Stimulated activated CD4-positive, alpha-beta T cell treated with anti-CD3 and anti-CD28 coated beads, TNF-alpha, amount 100 ng/mL, for 4 hours (primary cell): ENCODE measurements around the gene ZSCAN20.
A peak's percentile ranks its signal among the peaks of the same experiment; 100 is the strongest.

Source experiments
- DNase-seq, 3 experiments: peaks; one replicate each; pipeline ENCODE4 v3.0.0-alpha.2; 2020; ENCODE audit warnings: low read depth in 3 of 3

ZSCAN20 gene

DNA sequence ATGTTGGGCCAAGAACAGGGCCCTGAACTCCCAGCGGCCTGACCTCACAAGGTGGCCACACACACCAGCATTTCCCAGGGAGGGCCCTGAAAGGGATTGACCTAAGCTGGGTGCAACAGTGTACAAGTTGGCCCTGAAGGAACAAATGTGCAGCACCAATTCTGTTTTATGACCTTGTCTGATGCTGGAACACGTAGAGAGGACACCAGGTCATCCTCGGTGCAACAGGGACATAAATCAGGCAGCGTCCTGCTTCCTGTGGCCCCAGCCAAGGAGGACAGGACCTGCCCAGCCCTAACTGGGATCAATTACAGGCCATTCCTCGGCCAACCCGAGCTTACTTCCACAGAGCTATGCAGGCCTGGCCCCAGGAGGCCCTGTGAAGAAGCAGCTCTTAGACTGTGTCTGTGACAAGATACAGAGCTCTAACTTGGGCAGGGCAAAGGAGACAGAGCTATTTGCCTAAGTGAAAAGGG lies 28.7 kb upstream of the ZSCAN20 start:
- DNase-seq: no peak

DNA sequence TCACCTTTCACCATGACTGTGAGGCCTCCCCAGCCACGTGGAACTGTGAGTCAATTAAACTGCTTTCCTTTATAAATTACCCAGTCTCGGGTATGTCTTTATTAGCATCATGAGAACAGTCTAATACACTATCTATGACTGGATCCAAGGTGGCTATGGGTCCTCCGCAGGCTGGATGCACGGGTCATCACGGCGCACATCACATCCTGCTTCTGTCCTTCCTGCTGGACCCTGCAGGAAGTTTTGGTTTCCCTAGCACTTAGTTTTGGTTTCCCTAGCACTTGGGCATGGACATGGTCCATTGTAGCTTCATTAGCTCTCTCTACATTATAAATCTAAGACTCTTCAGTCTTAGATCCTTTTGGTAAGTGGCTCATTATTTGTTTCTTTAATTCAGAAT lies 27.3 kb upstream of the ZSCAN20 start:
- DNase-seq: no peak

DNA sequence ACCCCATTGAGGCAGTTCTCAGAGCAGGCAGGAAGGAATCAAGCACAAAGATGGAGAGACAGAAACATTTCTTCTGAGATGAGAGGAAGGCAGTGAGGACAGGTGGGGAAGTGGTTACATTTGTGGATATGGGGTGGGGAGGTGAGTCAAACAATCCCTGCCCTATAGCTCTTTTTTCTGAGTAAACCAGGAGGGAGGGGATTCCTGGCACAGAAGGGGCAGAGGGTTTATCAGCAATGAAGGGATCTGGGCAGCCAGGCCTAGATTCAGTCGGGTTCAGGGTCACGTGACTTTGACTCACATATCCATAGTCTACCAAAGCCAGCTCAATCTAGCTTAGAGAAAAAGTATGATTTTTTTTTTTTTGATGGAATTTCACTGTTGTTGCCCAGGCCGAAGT lies 25.9 kb upstream of the ZSCAN20 start:
- no peak for DNase-seq

DNA sequence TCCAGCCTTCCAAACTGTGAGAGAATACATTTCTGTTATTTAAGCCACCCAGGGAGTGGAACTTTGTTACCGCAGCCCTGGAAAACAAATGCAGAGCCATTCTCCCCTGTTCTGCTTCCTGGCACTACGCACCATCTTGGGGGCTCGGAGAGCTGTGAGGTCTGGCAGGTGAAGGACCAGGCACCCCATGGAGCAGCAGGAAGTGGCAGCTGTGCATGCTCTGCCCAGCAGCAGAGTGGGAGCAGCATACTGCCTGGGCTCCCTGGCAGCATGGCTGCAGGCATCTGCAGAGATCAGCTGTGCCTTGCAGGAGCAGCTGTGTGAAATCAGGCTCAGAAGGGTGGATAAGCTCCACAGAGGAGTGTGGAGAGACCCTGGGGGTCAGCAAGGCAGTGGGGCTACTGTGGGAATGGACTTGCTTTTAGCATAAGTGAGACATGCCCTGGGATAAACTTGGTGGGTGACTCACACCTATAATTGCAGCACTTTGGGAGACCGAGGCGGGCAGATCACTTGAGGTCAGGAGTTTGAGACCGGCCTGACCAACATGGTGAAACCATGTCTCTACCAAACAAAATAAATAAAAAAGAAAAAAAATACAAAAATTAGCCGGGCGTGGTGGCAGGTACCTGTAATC lies 17.7 kb upstream of the ZSCAN20 start:
- DNase-seq: no peak

GRCh38 chr1:33455539-33456501 lies 16.6 kb upstream of the ZSCAN20 start:
- no peak for DNase-seq

GRCh38 chr1:33456502-33456886 lies 16.0 kb upstream of the ZSCAN20 start:
- no peak for DNase-seq

DNA sequence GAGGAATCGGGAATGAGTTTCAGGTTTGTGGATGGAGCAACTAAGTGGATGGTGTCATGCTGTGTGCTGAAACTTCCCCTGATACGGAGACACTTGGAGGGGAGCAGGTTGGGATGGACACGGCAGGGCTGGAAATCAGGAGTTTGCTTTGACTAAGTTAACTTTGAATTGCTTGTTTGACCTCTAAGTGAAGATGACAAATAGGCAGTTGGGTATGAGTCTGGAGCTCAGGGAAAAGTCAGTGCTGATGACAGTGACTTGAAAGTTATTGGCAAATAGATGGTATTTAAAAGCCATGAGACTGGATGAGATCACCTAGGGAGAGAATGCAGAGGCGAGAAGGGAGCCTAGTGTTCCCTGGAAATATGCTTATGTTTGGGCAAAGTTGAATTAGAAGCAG lies 12.8 kb upstream of the ZSCAN20 start:
- DNase-seq: no peak

DNA sequence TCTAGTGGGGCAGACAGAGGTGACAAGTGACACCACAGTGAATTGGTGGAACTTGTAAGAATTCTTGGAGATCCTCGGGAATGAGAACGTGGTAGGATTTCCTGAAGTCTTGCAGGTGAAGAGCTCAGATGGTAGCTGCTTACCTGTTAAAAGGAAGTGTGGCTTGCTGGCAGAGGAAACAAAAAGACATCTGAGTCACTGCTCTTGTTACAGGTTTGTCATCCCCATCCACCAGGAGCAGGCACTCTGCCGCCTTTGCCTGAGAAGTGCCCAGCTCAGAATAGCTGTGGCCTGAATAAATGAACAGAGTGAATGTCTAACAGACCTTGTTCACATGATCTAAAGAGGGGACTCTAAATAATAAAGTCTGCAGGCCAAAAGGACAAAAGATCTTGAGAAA lies 12.3 kb upstream of the ZSCAN20 start:
- no peak for DNase-seq

- DNase-seq: no peak
Observed at GRCh38 chr1:33460947-33461629, 11.4 kb upstream of the ZSCAN20 start.

DNA sequence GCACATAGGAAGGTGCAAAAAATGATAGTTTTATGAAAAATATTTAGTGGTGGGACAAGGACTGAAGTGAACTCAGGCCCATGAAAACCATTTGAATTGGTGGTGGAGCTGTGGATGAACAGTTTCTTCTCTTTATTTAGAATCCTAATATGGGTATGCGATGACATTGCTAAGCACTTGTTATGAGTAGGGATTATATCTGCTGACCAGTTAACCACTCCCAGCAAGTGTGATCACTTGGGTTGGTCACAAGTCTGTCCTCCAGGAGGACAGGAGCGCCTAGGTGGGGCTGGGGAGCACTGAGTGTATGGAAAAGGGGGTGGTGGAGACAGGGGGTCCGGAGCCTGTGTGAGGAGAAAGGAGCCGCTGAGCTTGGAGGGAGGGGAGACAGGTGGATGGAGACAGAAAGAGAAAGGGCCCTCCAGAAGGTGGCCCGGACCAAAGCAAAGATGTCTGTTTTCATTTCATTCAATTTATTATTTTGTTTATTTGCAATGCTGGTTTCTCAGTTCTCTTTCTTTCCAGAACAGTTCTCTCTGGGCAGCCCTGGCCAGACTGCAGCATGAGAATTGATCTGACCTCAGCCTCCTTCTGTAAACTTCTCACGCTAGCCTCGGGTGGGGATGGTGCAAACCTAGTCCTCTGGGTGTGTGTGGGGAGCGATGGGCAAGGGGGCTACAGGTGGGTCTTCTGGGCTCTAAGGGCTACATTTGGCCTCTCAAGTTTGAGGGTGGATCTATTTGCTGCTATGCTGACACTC lies 9.9 kb upstream of the ZSCAN20 start:
- no peak for DNase-seq

GRCh38 chr1:33464552-33464951 lies 7.9 kb upstream of the ZSCAN20 start:
- DNase-seq: no peak

- no peak for DNase-seq
Observed at GRCh38 chr1:33465316-33465715, 7.1 kb upstream of the ZSCAN20 start.

GRCh38 chr1:33466159-33466558 lies 6.3 kb upstream of the ZSCAN20 start:
- no peak for DNase-seq

GRCh38 chr1:33468011-33468410 lies 4.4 kb upstream of the ZSCAN20 start:
- DNase-seq: no peak

DNA sequence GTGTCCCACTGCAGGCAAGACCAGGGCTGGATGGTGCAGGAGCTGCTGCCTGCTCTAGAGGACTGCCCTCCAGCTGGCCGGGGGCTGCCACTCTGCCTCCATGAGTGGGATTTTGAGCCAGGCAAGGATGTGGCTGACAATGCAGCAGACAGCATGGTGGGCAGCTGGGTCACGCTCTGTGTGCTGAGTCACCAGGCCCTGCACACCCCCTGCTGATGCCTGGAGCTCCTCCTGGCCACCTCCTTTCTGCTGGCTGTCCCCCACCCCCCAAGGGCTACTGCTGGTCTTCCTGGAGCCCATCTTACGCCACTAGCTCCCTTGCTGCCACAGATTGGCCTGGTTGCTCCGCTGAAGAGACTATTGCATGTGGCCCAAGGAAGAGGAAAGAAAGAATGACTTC lies 3.9 kb upstream of the ZSCAN20 start:
- no peak for DNase-seq

- no peak for DNase-seq
Observed at GRCh38 chr1:33468967-33469366, 3.5 kb upstream of the ZSCAN20 start.

DNA sequence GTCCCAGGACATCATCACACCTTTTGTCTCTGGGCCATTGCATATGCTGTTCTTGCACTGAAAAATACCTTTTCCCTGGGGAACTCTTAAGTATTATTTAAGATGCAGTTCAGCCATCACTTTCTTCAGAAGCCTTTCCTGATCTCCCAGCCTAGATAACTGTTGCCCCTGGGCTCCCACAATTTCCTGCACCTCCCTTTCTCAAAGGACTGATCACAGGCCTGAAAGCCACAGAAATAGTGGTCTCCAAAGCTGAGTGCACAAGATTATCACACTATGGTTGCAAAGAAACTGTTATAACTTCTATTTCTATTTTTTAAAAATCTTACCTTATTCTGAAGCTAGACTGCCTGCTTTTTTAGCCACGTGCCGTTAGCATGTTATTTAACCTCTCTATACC lies 2.8 kb upstream of the ZSCAN20 start:
- DNase-seq: no peak

- DNase-seq: peak in 2 of 3 experiments; percentile 15 to 27
Observed at GRCh38 chr1:33470495-33471012, 1.9 kb upstream of the ZSCAN20 start.

- DNase-seq: no peak
Observed at GRCh38 chr1:33471416-33471815, 1.0 kb upstream of the ZSCAN20 start.

DNA sequence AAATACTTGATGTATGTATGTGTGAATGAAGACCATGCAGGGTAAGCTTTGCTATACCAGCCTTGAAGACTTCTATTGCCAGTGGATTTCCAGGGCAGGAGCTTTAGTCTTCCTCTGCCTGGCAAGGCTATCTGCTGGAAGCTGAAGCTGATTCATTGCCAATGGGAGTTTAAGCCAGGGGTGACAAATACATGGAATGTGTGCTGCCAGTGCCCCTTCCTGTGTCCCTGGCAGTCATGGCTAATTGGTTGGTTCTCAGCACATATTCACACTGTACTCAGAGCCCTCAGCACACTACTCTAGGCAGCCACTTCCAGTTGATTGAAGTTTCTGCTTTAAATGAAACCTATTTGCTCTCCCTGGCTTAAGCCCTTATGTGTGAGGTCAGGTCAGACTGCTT lies 1.5 kb downstream of the ZSCAN20 start:
- no peak for DNase-seq

- DNase-seq: no peak
Observed at GRCh38 chr1:33477451-33477850, 5.0 kb downstream of the ZSCAN20 start.

DNA sequence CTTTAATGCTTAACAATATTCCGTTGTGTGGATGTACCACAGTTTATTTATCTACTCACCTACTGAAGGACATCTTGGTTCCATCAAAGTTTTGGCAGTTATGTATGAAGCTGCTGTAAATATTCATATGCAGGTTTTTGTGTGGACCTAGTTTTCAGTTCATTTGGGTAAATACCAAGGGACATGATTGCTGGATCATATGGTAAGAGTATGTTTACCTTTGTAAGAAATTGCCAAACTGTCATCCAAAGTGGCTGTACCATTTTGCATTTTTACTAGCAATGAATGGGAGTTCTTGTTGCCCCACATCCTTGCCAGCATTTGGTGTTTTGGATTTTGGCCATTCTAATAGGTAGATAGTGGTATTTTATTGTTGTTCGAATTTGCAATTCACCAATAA lies 10.0 kb downstream of the ZSCAN20 start:
- DNase-seq: no peak
